Progenitor cell of endocrine pancreas (in vitro differentiated cells): Measurements from ENCODE around the gene TTC34. TPM values are rescaled to one million over a fixed set of nuclear protein-coding genes. Genes with fewer than 3 reads are reported as not detected.

Experiments used
- DNase-seq: peaks from one replicate; pipeline ENCODE4 v3.0.0; 2021; ENCODE audit warnings: low spot score; ENCODE audit not compliant: unreplicated experiment
- H3K27ac Mint-ChIP-seq: 2 replicates; pipeline ENCODE4 v1.8.0; 2021; ENCODE audit warnings: mild to moderate bottlenecking, moderate library complexity, mixed read lengths
- H3K27me3 Mint-ChIP-seq: 2 replicates; pipeline ENCODE4 v1.8.0; 2021; ENCODE audit warnings: mixed read lengths
- H3K36me3 Mint-ChIP-seq: 2 replicates; pipeline ENCODE4 v1.8.0; 2022; ENCODE audit warnings: mixed read lengths; ENCODE audit not compliant: insufficient read depth
- H3K4me1 Mint-ChIP-seq: 2 replicates; pipeline ENCODE4 v1.8.0; 2021; ENCODE audit warnings: low read depth, mixed read lengths
- H3K4me3 Mint-ChIP-seq: 2 replicates; pipeline ENCODE4 v1.8.0; 2021; ENCODE audit warnings: low read depth, mild to moderate bottlenecking, moderate library complexity, mixed read lengths
- H3K9me3 Mint-ChIP-seq: 2 replicates; pipeline ENCODE4 v1.8.0; 2021; ENCODE audit warnings: low read depth, mixed read lengths
- total RNA-seq: library from RNA; stranded (reverse); gene quantifications from 2 replicates; pipeline ENCODE4 v1.2.1, GENCODE V29; 2021
- TF ChIP-seq, protein P1 (sequence below): fragments of 200-600 bp; sonication (generic); IDR thresholded peaks from one replicate; pipeline ENCODE4 v1.5.0; 2021; ENCODE audit warnings: antibody characterized with exemption, mild to moderate bottlenecking; ENCODE audit not compliant: unreplicated experiment

The TTC34 gene
- total RNA-seq, 1 donor from 2014 or later: 3.1 TPM

DNA sequence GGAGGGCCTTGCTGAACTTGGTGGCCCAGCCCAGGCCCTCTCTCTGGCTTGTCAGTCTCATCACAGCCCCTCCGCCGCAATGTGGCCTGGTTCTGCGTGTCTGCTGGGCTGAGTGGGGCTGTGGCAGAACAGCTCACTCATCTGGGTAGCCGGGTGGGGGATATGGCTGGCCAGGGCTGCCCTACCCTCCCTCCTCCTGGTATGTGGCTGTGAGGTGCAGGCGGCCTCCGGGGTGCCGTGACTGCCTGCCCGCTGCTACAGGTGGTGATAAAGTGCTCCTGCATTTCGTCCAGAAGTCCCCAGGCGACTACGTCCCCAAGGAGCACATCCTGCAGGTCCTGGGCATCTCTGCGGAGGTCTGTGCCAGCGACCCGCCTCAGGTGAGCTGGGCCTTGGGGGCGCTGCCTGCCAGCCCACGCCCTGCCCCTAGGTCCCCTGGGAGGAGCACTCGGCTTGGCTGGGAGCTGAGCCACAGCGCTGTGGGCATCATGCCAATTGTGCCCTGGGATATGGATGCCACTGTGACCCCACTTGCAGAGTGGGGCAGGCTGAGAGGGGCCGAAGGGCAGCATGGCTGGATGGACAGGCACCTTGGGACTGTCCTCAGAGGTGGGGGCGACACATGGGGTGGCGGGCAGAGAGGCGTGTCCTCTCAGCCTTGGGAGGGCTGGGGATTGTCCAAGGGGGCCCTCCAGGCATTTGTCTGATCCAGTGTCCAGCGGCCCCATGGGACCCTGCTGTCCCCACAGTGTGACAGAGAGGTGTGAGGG, 212.6 kb downstream of the TTC34 start:
- H3K4me3 Mint-ChIP-seq: peak overlapping the region; percentile 24

DNA sequence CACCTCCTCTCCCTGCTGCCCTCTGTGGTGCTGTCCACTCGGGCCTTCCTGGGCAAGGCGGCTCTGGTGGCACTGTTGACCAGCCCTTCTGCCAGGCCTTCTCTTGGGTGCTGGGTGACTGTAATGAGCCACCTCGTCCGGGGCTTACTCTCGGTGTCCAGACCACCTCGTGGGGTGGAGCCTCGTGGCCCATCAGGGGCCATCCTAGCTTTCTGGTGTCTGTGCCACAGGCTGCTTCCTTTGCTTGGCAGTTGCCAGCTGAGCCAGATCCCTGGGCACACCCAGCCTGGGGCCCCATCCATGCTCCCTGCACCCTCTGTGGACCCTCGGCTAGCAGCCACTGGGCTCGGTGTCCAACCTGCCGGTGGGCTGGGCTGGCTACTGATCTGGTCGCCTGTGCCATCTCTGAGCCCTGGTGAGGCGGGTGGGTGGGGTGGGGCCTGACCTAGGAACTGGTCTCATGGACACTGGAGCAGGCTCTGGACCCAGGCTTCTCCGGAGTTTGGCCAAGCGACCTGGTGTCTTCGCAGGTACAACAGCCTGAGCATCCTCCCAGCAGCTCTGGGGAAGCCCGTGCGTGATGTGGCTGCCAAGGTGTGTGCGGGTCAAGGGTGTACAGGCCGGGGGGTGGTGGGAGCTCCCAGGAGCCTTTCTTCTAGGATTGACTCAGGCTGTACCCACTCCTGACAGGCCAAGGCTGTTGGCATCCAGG, 213.5 kb downstream of the TTC34 start:
- no peak overlapping the region for H3K27ac Mint-ChIP-seq

More for the DNA sequence above, 212.6 kb downstream of the TTC34 start:
- H3K4me1 Mint-ChIP-seq: peaks cover 15% of the 10 kb centered on the region
- TF ChIP-seq, protein P1, sequence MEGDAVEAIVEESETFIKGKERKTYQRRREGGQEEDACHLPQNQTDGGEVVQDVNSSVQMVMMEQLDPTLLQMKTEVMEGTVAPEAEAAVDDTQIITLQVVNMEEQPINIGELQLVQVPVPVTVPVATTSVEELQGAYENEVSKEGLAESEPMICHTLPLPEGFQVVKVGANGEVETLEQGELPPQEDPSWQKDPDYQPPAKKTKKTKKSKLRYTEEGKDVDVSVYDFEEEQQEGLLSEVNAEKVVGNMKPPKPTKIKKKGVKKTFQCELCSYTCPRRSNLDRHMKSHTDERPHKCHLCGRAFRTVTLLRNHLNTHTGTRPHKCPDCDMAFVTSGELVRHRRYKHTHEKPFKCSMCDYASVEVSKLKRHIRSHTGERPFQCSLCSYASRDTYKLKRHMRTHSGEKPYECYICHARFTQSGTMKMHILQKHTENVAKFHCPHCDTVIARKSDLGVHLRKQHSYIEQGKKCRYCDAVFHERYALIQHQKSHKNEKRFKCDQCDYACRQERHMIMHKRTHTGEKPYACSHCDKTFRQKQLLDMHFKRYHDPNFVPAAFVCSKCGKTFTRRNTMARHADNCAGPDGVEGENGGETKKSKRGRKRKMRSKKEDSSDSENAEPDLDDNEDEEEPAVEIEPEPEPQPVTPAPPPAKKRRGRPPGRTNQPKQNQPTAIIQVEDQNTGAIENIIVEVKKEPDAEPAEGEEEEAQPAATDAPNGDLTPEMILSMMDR: no peak
- no peaks in the 10 kb centered on the region for H3K9me3 Mint-ChIP-seq
- H3K36me3 Mint-ChIP-seq: peaks cover 5% of the 10 kb centered on the region
- H3K27me3 Mint-ChIP-seq: no peaks in the 10 kb centered on the region
- DNase-seq: no peak
- H3K27ac Mint-ChIP-seq: no peak overlapping the region

DNA sequence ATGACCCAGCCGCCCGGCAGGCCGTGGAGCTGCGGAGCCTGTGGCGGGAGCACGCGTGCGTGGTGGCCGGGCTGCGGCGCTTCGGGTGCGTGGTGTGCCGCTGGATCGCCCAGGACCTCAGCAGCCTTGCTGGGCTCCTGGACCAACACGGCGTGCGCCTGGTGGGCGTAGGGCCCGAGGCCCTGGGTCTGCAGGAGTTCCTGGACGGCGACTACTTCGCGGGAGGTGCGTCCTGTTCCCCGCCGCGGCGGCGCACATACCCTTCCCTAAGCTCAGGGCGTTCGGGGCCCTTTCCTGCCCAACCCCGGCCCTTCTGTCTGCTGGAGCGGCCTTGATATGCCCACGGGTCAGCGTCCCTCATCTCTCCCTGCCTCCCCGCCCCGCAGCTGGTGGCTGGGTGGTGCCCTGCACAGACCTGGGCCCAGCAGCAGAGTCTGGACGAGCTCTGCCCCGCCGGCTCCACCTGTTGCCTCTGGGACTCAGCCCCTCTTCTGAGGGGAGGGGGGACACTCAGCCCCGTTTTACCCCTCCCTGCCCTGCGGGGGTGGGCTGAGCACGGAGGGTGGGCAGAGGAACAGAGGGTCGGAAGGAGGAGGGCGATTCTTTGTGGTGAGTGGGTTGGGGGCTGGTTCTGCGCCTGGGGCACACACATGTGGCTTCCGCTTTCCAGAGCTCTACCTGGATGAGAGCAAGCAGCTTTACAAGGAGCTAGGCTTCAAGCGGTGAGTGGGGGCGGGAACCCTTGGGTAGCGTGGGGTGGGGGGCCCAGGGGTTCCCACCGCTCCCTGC, 214.2 kb downstream of the TTC34 start:
- H3K36me3 Mint-ChIP-seq: peaks cover 5% of the 10 kb centered on the region
- H3K4me3 Mint-ChIP-seq: peak overlapping the region; percentile 69

More for the DNA sequence above, 213.5 kb downstream of the TTC34 start:
- no peaks in the 10 kb centered on the region for H3K9me3 Mint-ChIP-seq
- H3K36me3 Mint-ChIP-seq: peaks cover 5% of the 10 kb centered on the region
- H3K4me3 Mint-ChIP-seq: peak overlapping the region; percentile 69
- no peaks in the 10 kb centered on the region for H3K27me3 Mint-ChIP-seq
- DNase-seq: no peak
- TF ChIP-seq, protein P1: no peak
- H3K4me1 Mint-ChIP-seq: peaks cover 19% of the 10 kb centered on the region

DNA sequence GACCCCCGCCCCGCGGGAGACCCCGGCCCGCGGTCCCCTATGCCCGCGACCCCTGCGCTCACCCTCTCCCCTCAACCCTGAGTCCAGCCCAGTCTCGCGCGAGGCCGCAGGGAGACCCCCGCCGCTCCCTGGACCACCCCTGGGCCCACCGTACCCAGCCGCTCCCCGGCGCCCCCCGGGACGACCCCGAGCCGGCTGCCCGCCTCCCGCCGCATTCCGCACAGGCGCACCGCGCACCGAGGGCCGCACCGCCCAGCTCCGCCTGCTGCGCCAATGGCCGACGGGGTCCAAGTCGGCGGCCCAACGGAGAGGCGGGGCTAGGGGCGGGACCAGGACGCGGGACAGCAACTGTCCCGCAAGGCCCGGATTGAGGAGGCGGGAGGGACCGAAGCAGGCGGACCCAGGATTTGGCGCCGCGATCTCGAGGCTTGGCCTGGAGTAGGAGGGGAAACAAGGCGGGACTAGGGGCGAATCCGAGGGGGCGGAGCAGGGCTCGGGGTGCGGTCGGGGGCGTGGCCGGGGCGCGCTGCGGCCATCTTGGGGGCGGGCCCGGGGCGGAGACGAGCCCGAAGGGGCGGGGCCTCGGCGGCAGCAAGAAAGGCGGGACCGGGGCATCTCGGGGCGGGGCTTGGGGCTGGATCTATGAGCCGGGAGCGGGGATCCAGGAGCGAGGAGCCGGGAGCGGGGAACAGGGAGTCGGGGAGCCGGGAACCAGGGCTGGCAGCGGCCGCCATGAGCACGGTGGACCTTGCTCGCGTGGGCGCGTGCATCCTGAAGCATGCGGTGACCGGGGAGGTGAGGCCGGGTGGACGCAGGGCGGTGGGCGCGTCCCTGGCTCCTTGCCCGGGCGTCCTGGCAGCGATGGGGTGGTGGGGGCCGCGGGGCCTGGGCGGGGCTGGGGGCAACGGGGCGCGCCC, 215.1 kb downstream of the TTC34 start, which contains the start of gene PRXL2B:
Gene PRXL2B (plus strand): TSS at position 624 of the 917 bp plus-strand sequence. CDS start 109 bp downstream, at position 733.
- H3K4me3 Mint-ChIP-seq: peak within 1 kb of the TSS; percentile 83

More for the DNA sequence above, 214.2 kb downstream of the TTC34 start:
- TF ChIP-seq, protein P1: no peak
- H3K27ac Mint-ChIP-seq: no peak overlapping the region
- no peaks in the 10 kb centered on the region for H3K9me3 Mint-ChIP-seq
- no peaks in the 10 kb centered on the region for H3K27me3 Mint-ChIP-seq
- DNase-seq: no peak
- peaks cover 19% of the 10 kb centered on the region for H3K4me1 Mint-ChIP-seq

More for the DNA sequence above, 215.1 kb downstream of the TTC34 start, which contains the start of gene PRXL2B:
- Mint-ChIP-seq H3K27ac (peak within 1 kb of the TSS; percentile 92), H3K36me3 (peaks cover 5% of the 10 kb centered on the region), H3K4me1 (peaks cover 19% of the 10 kb centered on the region), H3K27me3 (no peaks in the 10 kb centered on the region), H3K9me3 (no peaks in the 10 kb centered on the region)
- TF ChIP-seq, protein P1: no peak
- peak; percentile 98 for DNase-seq

Other genes with a start within 250 kb of the TTC34 start
- 0.41 and 0.75 TPM in 2 replicates for gene TNFRSF14, start 245.3 kb downstream of the TTC34 start, total RNA-seq
- 32.0 and 36.4 TPM in 2 replicates for gene PRXL2B, start 214.9 kb downstream of the TTC34 start, total RNA-seq
- gene MMEL1, start 168.7 kb downstream of the TTC34 start, total RNA-seq: 0.64 and 0.93 TPM in 2 replicates
- 0.20 TPM in 1 of 2 replicates, not detected in the other for gene ACTRT2, start 219.8 kb upstream of the TTC34 start, total RNA-seq